GM12801 (cell line): Measurements from ENCODE around the gene NEXN.

Experiments
- CTCF ChIP-seq: IDR thresholded peaks from one replicate; pipeline ENCODE4 v1.5.1; 2011; ENCODE audit warnings: control low read depth; ENCODE audit not compliant: insufficient read length; ENCODE audit errors: extremely low read depth

The NEXN gene

GRCh38 chr1:77978969-77979876 lies 90.8 kb downstream of the NEXN start, which contains the start of gene FUBP1:
Gene FUBP1 (minus strand): TSS chr1:77979072. CDS start chr1:77979004, 68 bp downstream.
- no peak for TF ChIP-seq CTCF

GRCh38 chr1:77983997-77984355 lies 95.6 kb downstream of the NEXN start:
- no peak for TF ChIP-seq CTCF

GRCh38 chr1:77984629-77985028 lies 96.2 kb downstream of the NEXN start:
- no peak for TF ChIP-seq CTCF

- TF ChIP-seq CTCF: no peak
These were observed 98.4 kb downstream of the NEXN start for GRCh38 chr1:77986810-77987209.

GRCh38 chr1:77987919-77988318 lies 99.5 kb downstream of the NEXN start:
- TF ChIP-seq CTCF: no peak

- TF ChIP-seq CTCF: no peak
These were observed 101.3 kb downstream of the NEXN start for GRCh38 chr1:77989744-77990143.

GRCh38 chr1:77990629-77991204 lies 102.3 kb downstream of the NEXN start:
- no peak for TF ChIP-seq CTCF
